HEK293 (cell line): ENCODE data around the gene DENND1A.

Experiments
- CTCF ChIA-PET: fragments of 350-600 bp; formaldehyde crosslinking; extraction: SDS; loops from one replicate; lab custom pipeline; 2021; ENCODE audit warnings: antibody characterized with exemption; lab: Yijun Ruan, JAX
- POLR2A ChIA-PET: fragments of 300-600 bp; formaldehyde crosslinking; extraction: SDS; loops from one replicate; lab custom pipeline; 2020; ENCODE audit warnings: antibody characterized with exemption, inconsistent platforms; lab: Yijun Ruan, JAX
- H3K27ac ChIP-seq: fragments of 200-500 bp; sonication (Bioruptor generic); 2 replicates; pipeline ENCODE4 v1.5.1; 2014; ENCODE audit warnings: low read depth, low read length, control low read depth, inconsistent platforms; ENCODE audit errors: extremely low read depth
- H3K36me3 ChIP-seq, 2 experiments: fragments of 200-500 bp in 1 of 2; sonication (Bioruptor generic) in 1 of 2; 1 replicate in 1 of 2; 2 replicates in 1 of 2; pipeline ENCODE4 v1.5.1; 2014 to 2017; ENCODE audit warnings: inconsistent platforms in 2 of 2, low read length in 2 of 2; ENCODE audit not compliant: control insufficient read depth in 2 of 2, insufficient read depth in 1 of 2
- H3K4me1 ChIP-seq: fragments of 200-500 bp; sonication (Bioruptor generic); 2 replicates; pipeline ENCODE4 v1.5.1; 2014; ENCODE audit warnings: mild to moderate bottlenecking, low read length, inconsistent platforms; ENCODE audit not compliant: control insufficient read depth, insufficient read depth
- H3K4me3 ChIP-seq: 2 replicates; pipeline ENCODE4 v1.5.1; 2011; ENCODE audit warnings: low read depth, mild to moderate bottlenecking, control low read depth, low read length, moderate library complexity
- H3K9me3 ChIP-seq: fragments of 200-500 bp; sonication (Bioruptor generic); 2 replicates; pipeline ENCODE4 v1.5.1; 2014; ENCODE audit warnings: low read depth, low read length, inconsistent platforms; ENCODE audit not compliant: control insufficient read depth, insufficient read depth
- BCL11A ChIP-seq: fragments of 450-650 bp; formaldehyde crosslinking; IDR thresholded peaks from 2 replicates; pipeline ENCODE4 v1.5.1; 2016; ENCODE audit warnings: low read depth, missing biosample characterization, missing genetic modification characterization
- BCL11B ChIP-seq: fragments of 450-650 bp; formaldehyde crosslinking; IDR thresholded peaks from 2 replicates; pipeline ENCODE4 v1.5.1; 2016; ENCODE audit warnings: low read depth, missing biosample characterization, missing genetic modification characterization
- GLIS1 ChIP-seq: fragments of 450-650 bp; formaldehyde crosslinking; IDR thresholded peaks from 2 replicates; pipeline ENCODE4 v1.5.1; 2016; ENCODE audit warnings: missing biosample characterization, missing genetic modification characterization
- GLIS2 ChIP-seq: fragments of 450-650 bp; formaldehyde crosslinking; IDR thresholded peaks from 2 replicates; pipeline ENCODE4 v1.5.1; 2016; ENCODE audit warnings: missing biosample characterization, missing genetic modification characterization
- HOXA7 ChIP-seq: sonication (generic); formaldehyde crosslinking; IDR thresholded peaks from 2 replicates; pipeline ENCODE4 v1.8.1; 2022; ENCODE audit warnings: missing genetic modification reagents, borderline replicate concordance
- MYNN ChIP-seq: fragments of 450-650 bp; formaldehyde crosslinking; IDR thresholded peaks from 2 replicates; pipeline ENCODE4 v1.5.1; 2016; ENCODE audit warnings: missing biosample characterization, missing genetic modification characterization, borderline replicate concordance
- PRDM1 ChIP-seq: fragments of 450-650 bp; formaldehyde crosslinking; IDR thresholded peaks from 2 replicates; pipeline ENCODE4; 2016; ENCODE audit warnings: missing biosample characterization, missing genetic modification characterization
- SP3 ChIP-seq: fragments of 450-650 bp; formaldehyde crosslinking; IDR thresholded peaks from 2 replicates; pipeline ENCODE4 v1.5.1; 2016; ENCODE audit warnings: missing biosample characterization, missing genetic modification characterization
- WT1 ChIP-seq: fragments of 450-650 bp; formaldehyde crosslinking; IDR thresholded peaks from 2 replicates; pipeline ENCODE4 v1.5.1; 2016; ENCODE audit warnings: missing biosample characterization, missing genetic modification characterization
- ZBTB1 ChIP-seq: fragments of 450-650 bp; formaldehyde crosslinking; IDR thresholded peaks from 2 replicates; pipeline ENCODE4 v1.5.1; 2016; ENCODE audit warnings: missing biosample characterization, missing genetic modification characterization
- ZBTB20 ChIP-seq: fragments of 450-650 bp; formaldehyde crosslinking; IDR thresholded peaks from 2 replicates; pipeline ENCODE4 v1.5.1; 2016; ENCODE audit warnings: missing biosample characterization, missing genetic modification characterization
- ZBTB21 ChIP-seq: fragments of 450-650 bp; formaldehyde crosslinking; IDR thresholded peaks from 2 replicates; pipeline ENCODE4 v1.5.1; 2017; ENCODE audit warnings: missing biosample characterization, missing genetic modification characterization
- ZEB2 ChIP-seq: fragments of 450-650 bp; formaldehyde crosslinking; IDR thresholded peaks from 2 replicates; pipeline ENCODE4 v1.5.1; 2016; ENCODE audit warnings: missing biosample characterization, missing genetic modification characterization
- ZIC2 ChIP-seq: fragments of 450-650 bp; formaldehyde crosslinking; IDR thresholded peaks from 2 replicates; pipeline ENCODE4 v1.5.1; 2016; ENCODE audit warnings: missing biosample characterization, missing genetic modification characterization
- ZNF132 ChIP-seq: fragments of 450-650 bp; formaldehyde crosslinking; IDR thresholded peaks from 2 replicates; pipeline ENCODE4 v1.5.1; 2017; ENCODE audit warnings: missing biosample characterization, missing genetic modification characterization, borderline replicate concordance
- ZNF140 ChIP-seq: fragments of 450-650 bp; formaldehyde crosslinking; IDR thresholded peaks from 2 replicates; pipeline ENCODE4 v1.5.1; 2016; ENCODE audit warnings: missing biosample characterization, missing genetic modification characterization
- ZNF202 ChIP-seq: fragments of 450-650 bp; formaldehyde crosslinking; IDR thresholded peaks from 2 replicates; pipeline ENCODE4 v1.5.1; 2016; ENCODE audit warnings: missing biosample characterization, missing genetic modification characterization, borderline replicate concordance
- ZNF23 ChIP-seq: fragments of 450-650 bp; formaldehyde crosslinking; IDR thresholded peaks from 2 replicates; pipeline ENCODE4 v1.5.1; 2016; ENCODE audit warnings: missing biosample characterization, missing genetic modification characterization, borderline replicate concordance
- ZNF239 ChIP-seq: fragments of 450-650 bp; formaldehyde crosslinking; IDR thresholded peaks from 2 replicates; pipeline ENCODE4 v1.5.1; 2016; ENCODE audit warnings: missing biosample characterization, missing genetic modification characterization
- ZNF394 ChIP-seq: fragments of 450-650 bp; formaldehyde crosslinking; IDR thresholded peaks from 2 replicates; pipeline ENCODE4 v1.5.1; 2016; ENCODE audit warnings: missing biosample characterization, missing genetic modification characterization, mild to moderate bottlenecking, moderate library complexity, borderline replicate concordance
- ZNF416 ChIP-seq: fragments of 450-650 bp; formaldehyde crosslinking; IDR thresholded peaks from 2 replicates; pipeline ENCODE4 v1.5.1; 2016; ENCODE audit warnings: missing biosample characterization, missing genetic modification characterization
- ZNF426 ChIP-seq: fragments of 450-650 bp; formaldehyde crosslinking; IDR thresholded peaks from 2 replicates; pipeline ENCODE4 v1.5.1; 2017; ENCODE audit warnings: missing biosample characterization, missing genetic modification characterization, mild to moderate bottlenecking, inconsistent platforms, moderate library complexity
- ZNF513 ChIP-seq: fragments of 450-650 bp; IDR thresholded peaks from 2 replicates; pipeline ENCODE4 v1.5.1; 2018; ENCODE audit warnings: missing biosample characterization, missing genetic modification characterization
- ZNF585B ChIP-seq: fragments of 450-650 bp; formaldehyde crosslinking; IDR thresholded peaks from 2 replicates; pipeline ENCODE4 v1.5.1; 2016; ENCODE audit warnings: missing biosample characterization, missing genetic modification characterization
- ZNF600 ChIP-seq: fragments of 450-650 bp; formaldehyde crosslinking; IDR thresholded peaks from 2 replicates; pipeline ENCODE4 v1.5.1; 2016; ENCODE audit warnings: missing biosample characterization, missing genetic modification characterization
- ZNF629 ChIP-seq: fragments of 450-650 bp; formaldehyde crosslinking; IDR thresholded peaks from 2 replicates; pipeline ENCODE4 v1.5.1; 2017; ENCODE audit warnings: missing biosample characterization, missing genetic modification characterization
- ZNF664 ChIP-seq: fragments of 450-650 bp; formaldehyde crosslinking; IDR thresholded peaks from 2 replicates; pipeline ENCODE4 v1.5.1; 2016; ENCODE audit warnings: missing biosample characterization, missing genetic modification characterization
- ZNF692 ChIP-seq: fragments of 450-650 bp; formaldehyde crosslinking; IDR thresholded peaks from 2 replicates; pipeline ENCODE4 v1.5.1; 2016; ENCODE audit warnings: missing biosample characterization, missing genetic modification characterization
- ZNF707 ChIP-seq: fragments of 450-650 bp; formaldehyde crosslinking; IDR thresholded peaks from 2 replicates; pipeline ENCODE4 v1.5.1; 2016; ENCODE audit warnings: missing biosample characterization, missing genetic modification characterization
- ZNF768 ChIP-seq: fragments of 450-650 bp; formaldehyde crosslinking; IDR thresholded peaks from 2 replicates; pipeline ENCODE4 v1.5.1; 2018; ENCODE audit warnings: missing biosample characterization, mild to moderate bottlenecking, missing genetic modification characterization
- ZNF777 ChIP-seq: fragments of 450-650 bp; formaldehyde crosslinking; IDR thresholded peaks from 2 replicates; pipeline ENCODE4 v1.5.1; 2017; ENCODE audit warnings: missing biosample characterization, missing genetic modification characterization, borderline replicate concordance
- ZNF785 ChIP-seq: fragments of 450-650 bp; formaldehyde crosslinking; IDR thresholded peaks from 2 replicates; pipeline ENCODE4 v1.5.1; 2016; ENCODE audit warnings: missing biosample characterization, missing genetic modification characterization
- ZNF792 ChIP-seq: fragments of 450-650 bp; formaldehyde crosslinking; IDR thresholded peaks from 2 replicates; pipeline ENCODE4 v1.5.1; 2016; ENCODE audit warnings: missing biosample characterization, missing genetic modification characterization
- TF ChIP-seq, protein P1 (sequence below): fragments of 450-650 bp; formaldehyde crosslinking; IDR thresholded peaks from 2 replicates; pipeline ENCODE4 v1.5.1; 2016; ENCODE audit warnings: missing biosample characterization, missing genetic modification characterization, low read depth

The DENND1A gene

DNA sequence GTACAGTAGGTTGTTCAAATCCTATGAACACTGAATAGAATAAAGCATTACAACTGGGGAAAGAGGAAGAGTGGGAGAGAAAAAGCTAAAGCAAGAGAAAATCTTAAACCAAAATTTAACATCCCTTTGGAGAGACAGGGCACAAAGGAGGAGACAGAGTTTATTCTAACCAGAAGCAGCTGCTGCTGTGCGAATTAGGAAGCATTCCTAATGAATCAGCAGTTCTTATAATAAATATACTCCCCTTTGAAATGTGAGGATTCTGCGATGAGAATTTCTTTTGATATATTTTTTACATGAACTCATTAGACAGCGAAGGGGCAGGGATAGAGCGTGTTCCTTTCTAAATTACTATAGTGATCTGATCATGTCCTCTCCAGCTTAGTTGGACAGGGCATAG lies 233.4 kb downstream of the DENND1A start:
- H3K4me1 ChIP-seq: no peaks in the 10 kb centered on the region
- CTCF ChIA-PET: interaction anchor here (0.6 kb wide), 2 partner anchors 10 to 199 kb away, joined by 3 to 5 read pairs; no protein-coding TSS in a partner anchor
- POLR2A ChIA-PET: no interaction called here
- no peak for TF ChIP-seq ZNF239
- no peak for TF ChIP-seq ZNF132 (tag by site-specific recombination)
- no peak for TF ChIP-seq WT1 (tag by site-specific recombination)
- no peak for TF ChIP-seq ZBTB1 (tag by site-specific recombination)
- TF ChIP-seq ZNF140 (tag by site-specific recombination): no peak
- TF ChIP-seq PRDM1 (tag by site-specific recombination): no peak
- TF ChIP-seq ZNF777 (tag by site-specific recombination): no peak
- TF ChIP-seq, protein P1, sequence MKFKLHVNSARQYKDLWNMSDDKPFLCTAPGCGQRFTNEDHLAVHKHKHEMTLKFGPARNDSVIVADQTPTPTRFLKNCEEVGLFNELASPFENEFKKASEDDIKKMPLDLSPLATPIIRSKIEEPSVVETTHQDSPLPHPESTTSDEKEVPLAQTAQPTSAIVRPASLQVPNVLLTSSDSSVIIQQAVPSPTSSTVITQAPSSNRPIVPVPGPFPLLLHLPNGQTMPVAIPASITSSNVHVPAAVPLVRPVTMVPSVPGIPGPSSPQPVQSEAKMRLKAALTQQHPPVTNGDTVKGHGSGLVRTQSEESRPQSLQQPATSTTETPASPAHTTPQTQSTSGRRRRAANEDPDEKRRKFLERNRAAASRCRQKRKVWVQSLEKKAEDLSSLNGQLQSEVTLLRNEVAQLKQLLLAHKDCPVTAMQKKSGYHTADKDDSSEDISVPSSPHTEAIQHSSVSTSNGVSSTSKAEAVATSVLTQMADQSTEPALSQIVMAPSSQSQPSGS: no peak
- no peak for TF ChIP-seq GLIS2
- no peak for TF ChIP-seq GLIS1 (tag by site-specific recombination)
- TF ChIP-seq ZNF585B (tag by site-specific recombination): no peak
- TF ChIP-seq ZNF394 (tag by site-specific recombination): no peak
- no peak for TF ChIP-seq ZNF202 (tag by site-specific recombination)
- no peak for TF ChIP-seq ZBTB21 (tag by site-specific recombination)
- no peak for TF ChIP-seq BCL11A
- no peak for TF ChIP-seq MYNN (tag by site-specific recombination)
- TF ChIP-seq, all 188 proteins: peak for 0
- Histone ChIP-seq H3K9me3 (no peaks in the 10 kb centered on the region), H3K27ac (no peak overlapping the region), H3K36me3 (no peaks in the 10 kb centered on the region), H3K4me3 (no peak overlapping the region)

DNA sequence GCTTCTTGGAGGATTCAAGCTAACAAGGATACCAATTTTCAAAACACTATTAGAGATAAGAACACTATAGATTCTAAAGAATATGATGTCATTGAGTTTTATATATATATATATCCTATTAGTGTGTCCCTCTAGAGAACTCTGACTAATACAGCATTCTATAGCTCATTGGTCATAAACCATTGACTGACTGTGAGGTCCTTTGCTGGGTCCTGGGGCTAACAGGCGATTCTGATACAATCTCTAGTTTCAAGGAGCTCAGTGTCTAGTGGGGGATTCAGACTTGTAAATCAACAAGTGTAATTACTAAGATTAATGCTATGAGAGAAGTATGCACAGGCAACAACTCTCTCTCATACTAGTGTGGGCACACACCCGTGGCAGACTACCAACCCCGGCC lies 234.5 kb downstream of the DENND1A start:
- Histone ChIP-seq H3K9me3 (no peaks in the 10 kb centered on the region), H3K4me1 (no peaks in the 10 kb centered on the region), H3K4me3 (no peak overlapping the region), H3K27ac (no peak overlapping the region), H3K36me3 (no peaks in the 10 kb centered on the region)
- ChIA-PET POLR2A (no interaction called here), CTCF (no interaction called here)
- TF ChIP-seq BCL11B (no peak), ZNF426 (tag by site-specific recombination) (no peak), HOXA7 (CRISPR knock-in tag) (no peak), ZNF629 (tag by site-specific recombination) (no peak), ZNF785 (no peak), ZEB2 (tag by site-specific recombination) (no peak), ZBTB20 (no peak), SP3 (tag by site-specific recombination) (no peak), ZNF692 (tag by site-specific recombination) (no peak), ZNF394 (tag by site-specific recombination) (no peak), ZNF600 (tag by site-specific recombination) (no peak), ZNF416 (no peak), ZNF664 (no peak), ZIC2 (tag by site-specific recombination) (no peak), ZNF23 (no peak), ZNF768 (tag by site-specific recombination) (no peak), ZNF707 (tag by site-specific recombination) (no peak), ZNF513 (no peak), ZNF792 (no peak)
- TF ChIP-seq, protein P1: no peak
